ENCODE measurements around the gene PPARGC1A.

GRCh38 chr4:23890369-23891063 is 669 bp upstream of the PPARGC1A start:
- TF ChIP-seq, protein P1, sequence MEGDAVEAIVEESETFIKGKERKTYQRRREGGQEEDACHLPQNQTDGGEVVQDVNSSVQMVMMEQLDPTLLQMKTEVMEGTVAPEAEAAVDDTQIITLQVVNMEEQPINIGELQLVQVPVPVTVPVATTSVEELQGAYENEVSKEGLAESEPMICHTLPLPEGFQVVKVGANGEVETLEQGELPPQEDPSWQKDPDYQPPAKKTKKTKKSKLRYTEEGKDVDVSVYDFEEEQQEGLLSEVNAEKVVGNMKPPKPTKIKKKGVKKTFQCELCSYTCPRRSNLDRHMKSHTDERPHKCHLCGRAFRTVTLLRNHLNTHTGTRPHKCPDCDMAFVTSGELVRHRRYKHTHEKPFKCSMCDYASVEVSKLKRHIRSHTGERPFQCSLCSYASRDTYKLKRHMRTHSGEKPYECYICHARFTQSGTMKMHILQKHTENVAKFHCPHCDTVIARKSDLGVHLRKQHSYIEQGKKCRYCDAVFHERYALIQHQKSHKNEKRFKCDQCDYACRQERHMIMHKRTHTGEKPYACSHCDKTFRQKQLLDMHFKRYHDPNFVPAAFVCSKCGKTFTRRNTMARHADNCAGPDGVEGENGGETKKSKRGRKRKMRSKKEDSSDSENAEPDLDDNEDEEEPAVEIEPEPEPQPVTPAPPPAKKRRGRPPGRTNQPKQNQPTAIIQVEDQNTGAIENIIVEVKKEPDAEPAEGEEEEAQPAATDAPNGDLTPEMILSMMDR (IDR thresholded peaks at IDR 0.05; ENCODE audit: extremely low read depth in 1 of 2, insufficient read depth in 1 of 2, low read depth in 1 of 2, low read length in 2 of 2): no peak
- TF ChIP-seq POLR2AphosphoS5 (IDR thresholded peaks at IDR 0.05; ENCODE audit: insufficient read depth, low read depth, low read length) (no peak), POLR2A (IDR thresholded peaks at IDR 0.05; ENCODE audit: low read depth, low read length) (no peak)
